ENCODE results near the gene PCLO.
"Not testable (repeated sequence)": the region's sequence is repeated elsewhere in the genome, so short reads cannot be mapped to it uniquely, and the experiment has no call there.

GRCh38 chr7:83023817-83024665 is 138.6 kb downstream of the PCLO start:
- TF ChIP-seq CTCF (IDR thresholded peaks at IDR 0.05); POLR2A (IDR thresholded peaks at IDR 0.05; ENCODE audit: low read length); ZNF302 (CRISPR knock-in tag; IDR thresholded peaks at IDR 0.05); HDAC2 (IDR thresholded peaks at IDR 0.05); SREBF2 (IDR thresholded peaks at IDR 0.05); REST (IDR thresholded peaks at IDR 0.05); MYC (IDR thresholded peaks at IDR 0.05; ENCODE audit: borderline replicate concordance, low read length); MAZ (IDR thresholded peaks at IDR 0.05; ENCODE audit: borderline replicate concordance, low read depth, low read length); FOSB (CRISPR knock-in tag; IDR thresholded peaks at IDR 0.05): not testable (repeated sequence)

Data from A549 (cell line).